ENCODE measurements around the gene EPB41L4B.

GRCh38 chr9:109272045-109272444 lies 48.8 kb downstream of the EPB41L4B start:
- no peak for TF ChIP-seq CTCF (IDR thresholded peaks at IDR 0.05)
- no peak for TF ChIP-seq POLR2A (IDR thresholded peaks at IDR 0.05)
